PC-9 (cell line): Measurements from ENCODE around the gene ANKRD11. TPM values are rescaled to one million over a fixed set of nuclear protein-coding genes. Genes with fewer than 3 reads are reported as not detected.

Source experiments
- BruUV-seq: library from RNA; stranded (reverse); fragments of 400-500 nt; replicated peaks from 2 replicates; lab custom pipeline; 2021; lab: Mats Ljungman, UMichigan
- CTCF ChIA-PET: fragments of 300-600 bp; sonication (Branson Sonifier 250); formaldehyde crosslinking; loops from one replicate; lab custom pipeline; 2022; ENCODE audit warnings: antibody characterized with exemption; lab: Charles Lee
- POLR2A ChIA-PET: fragments of 300-600 bp; sonication (Branson Sonifier 250); formaldehyde crosslinking; loops from one replicate; lab custom pipeline; 2022; ENCODE audit warnings: antibody characterized with exemption; ENCODE audit not compliant: unreplicated experiment; lab: Charles Lee
- DNase-seq, 2 experiments: peaks; one replicate each; pipeline versions ENCODE4 v3.0.0 to v3.0.0-alpha.2; 2015 to 2022; ENCODE audit warnings: mixed read lengths in 1 of 2
- H2AFZ ChIP-seq: fragments of 200-600 bp; sonication (generic); 2 replicates; pipeline ENCODE4 v1.8.1; 2017; ENCODE audit warnings: antibody characterized with exemption
- H3F3A ChIP-seq: fragments of 200-600 bp; sonication (generic); 2 replicates; pipeline ENCODE4 v1.8.1; 2017; ENCODE audit warnings: antibody characterized with exemption, mild to moderate bottlenecking, low read depth; ENCODE audit not compliant: insufficient read depth
- H3K27ac ChIP-seq: fragments of 200-600 bp; sonication (generic); 2 replicates; pipeline ENCODE4 v1.6.1; 2016; ENCODE audit warnings: mixed run types
- H3K27me3 ChIP-seq: fragments of 200-600 bp; sonication (generic); 2 replicates; pipeline ENCODE4 v1.6.1; 2016; ENCODE audit warnings: low read depth, mixed run types; ENCODE audit not compliant: insufficient read depth
- H3K36me3 ChIP-seq: fragments of 200-600 bp; sonication (generic); 2 replicates; pipeline ENCODE4 v1.6.1; 2016; ENCODE audit warnings: low read depth, mixed run types
- H3K4me1 ChIP-seq: fragments of 200-600 bp; sonication (generic); replicated peaks from 2 replicates; pipeline ENCODE4 v1.6.1; 2016; ENCODE audit warnings: mixed run types; ENCODE audit not compliant: insufficient read depth
- H3K4me2 ChIP-seq: fragments of 200-600 bp; sonication (generic); 2 replicates; pipeline ENCODE4 v1.6.1; 2017; ENCODE audit warnings: mixed run types
- H3K4me3 ChIP-seq: fragments of 200-600 bp; sonication (generic); 2 replicates; pipeline ENCODE4 v1.6.1; 2016; ENCODE audit warnings: mixed run types
- H3K79me2 ChIP-seq: fragments of 200-600 bp; sonication (generic); 2 replicates; pipeline ENCODE4 v1.6.1; 2017; ENCODE audit warnings: low read depth, mixed run types
- H3K9me2 ChIP-seq: fragments of 200-600 bp; sonication (generic); 2 replicates; pipeline ENCODE4 v1.8.1; 2017; ENCODE audit warnings: mild to moderate bottlenecking; ENCODE audit not compliant: insufficient read depth
- H3K9me3 ChIP-seq: fragments of 200-600 bp; sonication (generic); 2 replicates; pipeline ENCODE4 v1.8.1; 2016; ENCODE audit warnings: low read depth; ENCODE audit not compliant: insufficient read depth
- H4K20me1 ChIP-seq: fragments of 200-600 bp; sonication (generic); 2 replicates; pipeline ENCODE4 v1.8.1; 2017; ENCODE audit not compliant: insufficient read depth
- EZH2 ChIP-seq: fragments of 200-600 bp; sonication (generic); IDR thresholded peaks from 2 replicates; pipeline ENCODE4 v1.8.0; 2017; ENCODE audit warnings: antibody characterized with exemption, low read depth
- intact Hi-C: fragments of 100-400 bp; cut with micrococcal nuclease; formaldehyde crosslinking; loops from one replicate; pipeline ENCODE4 v1.10.0; 2022; ENCODE audit not compliant: unreplicated experiment
- total RNA-seq: library from RNA; stranded (reverse); gene quantifications from 2 replicates; pipeline ENCODE4 v1.2.3, GENCODE V29; 2021
- TF ChIP-seq, protein P1 (sequence below): fragments of 200-600 bp; sonication (generic); conservative IDR thresholded peaks from 2 replicates; pipeline ENCODE4 v1.6.1; 2017; ENCODE audit warnings: mixed run types, antibody characterized with exemption, mild to moderate bottlenecking, moderate library complexity

ANKRD11 gene
- total RNA-seq, 1 experiment from 2014 or later = 220 TPM

DNA sequence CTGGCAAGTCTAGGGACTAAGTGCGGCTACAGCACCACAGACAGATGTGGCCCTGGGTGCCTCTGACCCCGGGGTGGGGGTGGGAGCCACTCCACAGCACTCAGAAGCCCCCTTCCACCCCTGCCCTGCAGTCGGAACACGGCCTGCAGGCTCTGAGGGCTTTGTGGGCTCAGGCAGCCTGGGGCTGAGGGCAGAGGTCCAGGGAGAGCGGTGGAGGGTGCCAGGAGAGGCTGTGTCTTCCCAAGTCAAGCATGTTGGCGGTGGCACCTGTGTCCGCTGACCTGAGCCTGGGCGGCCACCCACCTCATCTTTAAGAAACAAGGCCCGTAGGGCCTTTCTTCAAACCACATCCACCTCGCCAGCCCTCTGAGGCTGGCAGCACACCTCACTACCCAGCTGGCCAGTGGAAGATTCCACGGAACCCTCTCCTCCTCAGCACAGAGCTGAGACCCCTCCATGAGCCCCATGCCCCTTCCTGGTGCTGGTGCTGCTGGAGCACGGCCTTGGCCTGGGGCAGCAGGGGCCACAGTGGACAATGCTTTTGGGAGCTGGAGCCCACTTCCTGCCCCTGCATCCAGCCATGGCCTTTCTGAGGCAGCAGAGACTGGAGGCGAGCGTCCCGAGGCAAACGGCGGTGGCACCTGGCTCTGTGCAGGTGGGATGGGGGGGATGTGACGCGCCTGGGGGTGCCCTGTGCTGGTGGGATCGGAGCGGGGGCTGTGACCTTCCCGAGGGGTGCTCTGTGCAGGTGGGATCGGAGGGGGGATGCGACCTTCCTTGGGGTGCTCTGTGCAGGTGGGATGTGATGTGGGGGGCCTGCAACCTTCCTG is 195.1 kb downstream of the ANKRD11 start:
- DNase-seq = no peak
- ChIA-PET POLR2A (no interaction called here), CTCF (no interaction called here)
- TF ChIP-seq, protein P1, sequence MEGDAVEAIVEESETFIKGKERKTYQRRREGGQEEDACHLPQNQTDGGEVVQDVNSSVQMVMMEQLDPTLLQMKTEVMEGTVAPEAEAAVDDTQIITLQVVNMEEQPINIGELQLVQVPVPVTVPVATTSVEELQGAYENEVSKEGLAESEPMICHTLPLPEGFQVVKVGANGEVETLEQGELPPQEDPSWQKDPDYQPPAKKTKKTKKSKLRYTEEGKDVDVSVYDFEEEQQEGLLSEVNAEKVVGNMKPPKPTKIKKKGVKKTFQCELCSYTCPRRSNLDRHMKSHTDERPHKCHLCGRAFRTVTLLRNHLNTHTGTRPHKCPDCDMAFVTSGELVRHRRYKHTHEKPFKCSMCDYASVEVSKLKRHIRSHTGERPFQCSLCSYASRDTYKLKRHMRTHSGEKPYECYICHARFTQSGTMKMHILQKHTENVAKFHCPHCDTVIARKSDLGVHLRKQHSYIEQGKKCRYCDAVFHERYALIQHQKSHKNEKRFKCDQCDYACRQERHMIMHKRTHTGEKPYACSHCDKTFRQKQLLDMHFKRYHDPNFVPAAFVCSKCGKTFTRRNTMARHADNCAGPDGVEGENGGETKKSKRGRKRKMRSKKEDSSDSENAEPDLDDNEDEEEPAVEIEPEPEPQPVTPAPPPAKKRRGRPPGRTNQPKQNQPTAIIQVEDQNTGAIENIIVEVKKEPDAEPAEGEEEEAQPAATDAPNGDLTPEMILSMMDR = no peak
- no peak for TF ChIP-seq EZH2
- BruUV-seq = no TSS peak
- intact Hi-C loops = no loop called here
- Histone ChIP-seq H3K27me3 (no peaks in the 10 kb centered on the region), H3K9me3 (no peaks in the 10 kb centered on the region), H3F3A (peaks cover 34% of the 10 kb centered on the region), H4K20me1 (peaks cover 76% of the 10 kb centered on the region), H3K36me3 (no peaks in the 10 kb centered on the region; the same call in 1 of the 2 replicates), H2AFZ (no peak overlapping the region), H3K4me2 (no peak overlapping the region), H3K27ac (no peak overlapping the region), H3K79me2 (peaks cover 64% of the 10 kb centered on the region), H3K4me3 (no peak overlapping the region), H3K9me2 (no peaks in the 10 kb centered on the region), H3K4me1 (peaks cover 15% of the 10 kb centered on the region)

DNA sequence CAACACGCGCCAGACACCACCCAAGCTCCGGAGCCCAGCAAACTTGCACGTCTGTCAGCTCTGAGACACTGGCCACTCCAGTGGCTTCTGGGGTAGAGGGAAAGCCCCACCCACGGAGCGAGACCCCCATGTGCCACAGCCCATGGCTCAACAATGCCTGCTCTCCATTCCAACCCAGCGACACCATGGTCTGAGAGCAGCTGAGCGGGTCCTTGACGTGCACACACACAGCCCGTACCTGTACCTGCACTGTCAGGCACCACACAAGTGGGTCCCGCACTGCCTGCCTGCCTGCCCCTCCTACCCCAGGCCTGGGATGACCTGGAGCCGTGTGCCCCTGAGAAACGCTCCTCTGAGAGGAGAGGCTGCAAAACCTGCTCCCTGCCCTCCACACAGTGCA is 195.9 kb downstream of the ANKRD11 start:
- H3K4me1 ChIP-seq = peaks cover 15% of the 10 kb centered on the region
- peaks cover 63% of the 10 kb centered on the region for H3K79me2 ChIP-seq
- TF ChIP-seq EZH2 = no peak
- TF ChIP-seq, protein P1 = no peak
- H3K27me3 ChIP-seq = no peaks in the 10 kb centered on the region
- H4K20me1 ChIP-seq = peaks cover 80% of the 10 kb centered on the region
- no peaks in the 10 kb centered on the region for H3K9me3 ChIP-seq
- H3F3A ChIP-seq = peaks cover 34% of the 10 kb centered on the region
- no peak for DNase-seq
- no peak overlapping the region for H3K27ac ChIP-seq
- H3K4me3 ChIP-seq = no peak overlapping the region
- no peak overlapping the region for H3K4me2 ChIP-seq
- no peak overlapping the region for H2AFZ ChIP-seq
- CTCF ChIA-PET = no interaction called here
- H3K36me3 ChIP-seq = no peaks in the 10 kb centered on the region
- no TSS peak for BruUV-seq
- intact Hi-C loops = no loop called here
- POLR2A ChIA-PET = no interaction called here
- H3K9me2 ChIP-seq = no peaks in the 10 kb centered on the region

DNA sequence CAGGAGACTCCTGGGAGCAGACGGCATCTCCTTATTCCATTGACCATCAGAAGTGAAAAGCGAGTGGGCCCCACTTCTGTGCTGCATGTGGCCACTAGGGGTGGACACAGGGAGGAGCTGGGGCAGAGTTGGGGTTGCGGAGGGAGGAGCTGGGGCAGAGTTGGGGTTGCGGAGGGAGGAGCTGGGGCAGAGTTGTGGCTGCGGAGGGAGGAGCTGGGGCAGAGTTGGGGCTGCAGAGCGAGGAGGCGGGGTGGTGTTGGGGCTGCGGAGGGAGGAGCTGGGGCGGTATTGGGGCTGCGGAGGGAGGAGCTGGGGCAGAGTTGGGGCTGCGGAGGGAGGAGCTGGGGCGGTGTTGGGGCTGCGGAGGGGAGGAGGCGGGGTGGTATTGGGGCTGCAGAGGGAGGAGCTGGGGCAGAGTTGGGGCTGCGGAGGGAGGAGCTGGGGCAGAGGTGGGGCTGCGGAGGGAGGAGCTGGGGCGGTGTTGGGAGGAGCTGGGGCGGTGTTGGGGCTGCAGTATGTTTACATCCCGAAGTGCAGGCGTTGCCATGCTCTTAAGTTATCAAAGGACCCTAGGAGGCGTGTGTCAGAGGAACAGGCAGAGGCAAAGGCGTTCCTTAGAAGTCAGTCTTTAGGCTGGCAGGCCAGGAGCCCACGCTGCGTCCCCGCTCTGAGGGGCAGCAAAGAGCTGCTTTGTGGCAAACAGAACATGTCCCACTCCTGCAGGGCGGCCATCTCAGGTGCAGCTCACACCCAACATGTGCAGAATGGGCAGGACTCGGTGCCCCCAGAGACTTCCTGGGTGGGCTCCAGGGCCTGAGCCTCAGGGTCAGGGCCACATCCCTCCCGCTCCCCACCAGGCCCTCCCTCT is 196.9 kb downstream of the ANKRD11 start:
- Histone ChIP-seq H3K9me3 (no peaks in the 10 kb centered on the region), H4K20me1 (peaks cover 82% of the 10 kb centered on the region), H3F3A (peaks cover 34% of the 10 kb centered on the region), H3K4me1 (peaks cover 9% of the 10 kb centered on the region), H2AFZ (no peak overlapping the region), H3K79me2 (peaks cover 61% of the 10 kb centered on the region), H3K4me3 (no peak overlapping the region), H3K27ac (no peak overlapping the region), H3K4me2 (no peak overlapping the region), H3K27me3 (no peaks in the 10 kb centered on the region), H3K36me3 (peaks cover 9% of the 10 kb centered on the region), H3K9me2 (no peaks in the 10 kb centered on the region)
- intact Hi-C loops = no loop called here
- no peak for TF ChIP-seq EZH2
- TF ChIP-seq, protein P1 = no peak
- POLR2A ChIA-PET = no interaction called here
- no TSS peak for BruUV-seq
- DNase-seq = no peak
- CTCF ChIA-PET = interaction anchor here (0.5 to 0.7 kb wide), 4 partner anchors 28 to 216 kb away, joined by 3 to 14 read pairs (median 6); no protein-coding TSS in a partner anchor
